ENCODE data around the gene PPDPF.

- no peak for TF ChIP-seq EZH2 (IDR thresholded peaks at IDR 0.05)
- no peak for TF ChIP-seq POLR2AphosphoS5 (IDR thresholded peaks at IDR 0.05; ENCODE audit: borderline replicate concordance, low read depth, low read length)
Measured at GRCh38 chr20:63566395-63567135, 46.0 kb downstream of the PPDPF start.

Measured in SK-N-MC (cell line).